ENCODE measurements around the gene PANX1.

The PANX1 gene

DNA sequence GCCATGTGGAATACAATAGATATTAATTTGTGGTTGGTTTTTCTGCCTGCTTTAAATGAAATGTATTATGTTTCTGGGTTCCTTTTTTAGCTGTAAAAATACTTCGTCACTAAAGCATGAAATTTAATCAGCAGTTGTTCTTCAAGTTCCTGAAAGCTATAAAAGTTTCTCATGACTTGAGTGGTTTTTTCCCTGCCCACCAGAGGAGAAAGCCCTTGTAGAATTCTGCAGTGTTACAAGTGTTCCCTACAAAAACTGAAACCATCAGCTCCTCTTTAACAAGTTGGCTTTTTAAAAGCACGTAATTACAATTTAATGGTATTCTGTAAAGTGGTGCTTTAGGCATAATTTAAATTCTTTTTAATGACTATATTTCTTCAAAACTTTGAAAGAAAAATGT lies 56.2 kb downstream of the PANX1 start:
- no peaks in the 10 kb centered on the region for H4K20me1 ChIP-seq (ENCODE audit: insufficient read depth, low read length, poor library complexity, severe bottlenecking)
- H3K27me3 ChIP-seq (ENCODE audit: insufficient read depth, low read length, poor library complexity, severe bottlenecking): no peaks in the 10 kb centered on the region
- H3K9ac ChIP-seq (ENCODE audit: low read depth, low read length, poor library complexity, severe bottlenecking): no peak overlapping the region
- no peaks in the 10 kb centered on the region for H3F3A ChIP-seq (ENCODE audit: low read depth)
- no peaks in the 10 kb centered on the region for H3K79me2 ChIP-seq (ENCODE audit: insufficient read depth, low read length)
- no peaks in the 10 kb centered on the region for H3K9me2 ChIP-seq (replicated peaks; ENCODE audit: low read depth, low read length)
- no peak overlapping the region for H3K4me2 ChIP-seq (ENCODE audit: low read depth, low read length, poor library complexity, severe bottlenecking)
- no peak overlapping the region for H2AFZ ChIP-seq (ENCODE audit: low read length)
- H3K9me3 ChIP-seq (ENCODE audit: insufficient read depth, low read depth, low read length): no peaks in the 10 kb centered on the region
- no peaks in the 10 kb centered on the region for H3K4me1 ChIP-seq (ENCODE audit: insufficient read depth, low read length, poor library complexity, severe bottlenecking)
- no peak for TF ChIP-seq EZH2phosphoT487 (IDR thresholded peaks at IDR 0.05; ENCODE audit: borderline replicate concordance)
- TF ChIP-seq, protein P1, sequence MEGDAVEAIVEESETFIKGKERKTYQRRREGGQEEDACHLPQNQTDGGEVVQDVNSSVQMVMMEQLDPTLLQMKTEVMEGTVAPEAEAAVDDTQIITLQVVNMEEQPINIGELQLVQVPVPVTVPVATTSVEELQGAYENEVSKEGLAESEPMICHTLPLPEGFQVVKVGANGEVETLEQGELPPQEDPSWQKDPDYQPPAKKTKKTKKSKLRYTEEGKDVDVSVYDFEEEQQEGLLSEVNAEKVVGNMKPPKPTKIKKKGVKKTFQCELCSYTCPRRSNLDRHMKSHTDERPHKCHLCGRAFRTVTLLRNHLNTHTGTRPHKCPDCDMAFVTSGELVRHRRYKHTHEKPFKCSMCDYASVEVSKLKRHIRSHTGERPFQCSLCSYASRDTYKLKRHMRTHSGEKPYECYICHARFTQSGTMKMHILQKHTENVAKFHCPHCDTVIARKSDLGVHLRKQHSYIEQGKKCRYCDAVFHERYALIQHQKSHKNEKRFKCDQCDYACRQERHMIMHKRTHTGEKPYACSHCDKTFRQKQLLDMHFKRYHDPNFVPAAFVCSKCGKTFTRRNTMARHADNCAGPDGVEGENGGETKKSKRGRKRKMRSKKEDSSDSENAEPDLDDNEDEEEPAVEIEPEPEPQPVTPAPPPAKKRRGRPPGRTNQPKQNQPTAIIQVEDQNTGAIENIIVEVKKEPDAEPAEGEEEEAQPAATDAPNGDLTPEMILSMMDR (conservative IDR thresholded peaks at IDR 0.05; ENCODE audit: low read length): no peak
- no peak overlapping the region for H3K4me3 ChIP-seq (ENCODE audit: low read length, poor library complexity, severe bottlenecking)
- H3K36me3 ChIP-seq (ENCODE audit: insufficient read depth, low read length): peaks cover 36% of the 10 kb centered on the region; the same call in 1 of the 2 replicates

DNA sequence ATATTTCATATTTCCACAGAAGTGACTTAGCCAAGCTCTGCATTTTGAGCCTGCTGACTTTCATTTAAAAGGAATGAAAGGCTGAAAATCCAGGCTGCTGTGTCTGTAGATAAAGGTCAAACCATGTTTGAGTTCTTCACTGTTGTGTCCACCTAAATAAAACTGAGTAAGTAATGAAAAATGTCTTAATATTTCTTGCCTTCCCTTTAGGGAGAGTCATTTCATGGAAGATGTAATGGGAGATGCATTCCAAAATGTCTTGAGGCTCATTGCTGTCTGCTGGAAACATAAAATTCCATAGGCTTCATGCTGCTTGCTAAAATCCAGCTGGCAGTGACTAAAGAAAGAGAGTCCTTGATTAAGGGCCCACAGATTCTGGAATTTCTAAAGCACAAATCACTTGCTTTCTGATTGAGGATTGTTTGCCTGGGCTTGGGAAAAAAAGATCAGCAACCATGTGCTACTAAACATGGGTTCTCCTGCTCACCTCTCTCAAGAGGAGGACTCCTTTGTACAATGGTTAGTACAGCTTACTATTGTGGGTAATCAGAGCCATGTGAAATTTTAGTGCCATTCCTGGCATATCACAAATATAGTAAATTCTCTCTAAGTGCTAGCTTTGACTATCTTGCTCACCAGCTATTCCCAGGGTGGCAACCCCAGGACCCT lies 56.9 kb downstream of the PANX1 start:
- no peak for TF ChIP-seq EZH2phosphoT487 (IDR thresholded peaks at IDR 0.05; ENCODE audit: borderline replicate concordance)
- TF ChIP-seq, protein P1 (conservative IDR thresholded peaks at IDR 0.05; ENCODE audit: low read length): no peak
- Histone ChIP-seq H3K9me3 (ENCODE audit: insufficient read depth, low read depth, low read length) (no peaks in the 10 kb centered on the region), H3K9ac (ENCODE audit: low read depth, low read length, poor library complexity, severe bottlenecking) (no peak overlapping the region), H3F3A (ENCODE audit: low read depth) (no peaks in the 10 kb centered on the region), H3K9me2 (replicated peaks; ENCODE audit: low read depth, low read length) (no peaks in the 10 kb centered on the region), H2AFZ (ENCODE audit: low read length) (no peak overlapping the region), H3K4me3 (ENCODE audit: low read length, poor library complexity, severe bottlenecking) (no peak overlapping the region), H3K27me3 (ENCODE audit: insufficient read depth, low read length, poor library complexity, severe bottlenecking) (no peaks in the 10 kb centered on the region), H3K4me1 (ENCODE audit: insufficient read depth, low read length, poor library complexity, severe bottlenecking) (no peaks in the 10 kb centered on the region), H4K20me1 (ENCODE audit: insufficient read depth, low read length, poor library complexity, severe bottlenecking) (no peaks in the 10 kb centered on the region), H3K4me2 (ENCODE audit: low read depth, low read length, poor library complexity, severe bottlenecking) (no peak overlapping the region), H3K36me3 (ENCODE audit: insufficient read depth, low read length) (peaks cover 29% of the 10 kb centered on the region; the same call in 1 of the 2 replicates), H3K79me2 (ENCODE audit: insufficient read depth, low read length) (no peaks in the 10 kb centered on the region)

DNA sequence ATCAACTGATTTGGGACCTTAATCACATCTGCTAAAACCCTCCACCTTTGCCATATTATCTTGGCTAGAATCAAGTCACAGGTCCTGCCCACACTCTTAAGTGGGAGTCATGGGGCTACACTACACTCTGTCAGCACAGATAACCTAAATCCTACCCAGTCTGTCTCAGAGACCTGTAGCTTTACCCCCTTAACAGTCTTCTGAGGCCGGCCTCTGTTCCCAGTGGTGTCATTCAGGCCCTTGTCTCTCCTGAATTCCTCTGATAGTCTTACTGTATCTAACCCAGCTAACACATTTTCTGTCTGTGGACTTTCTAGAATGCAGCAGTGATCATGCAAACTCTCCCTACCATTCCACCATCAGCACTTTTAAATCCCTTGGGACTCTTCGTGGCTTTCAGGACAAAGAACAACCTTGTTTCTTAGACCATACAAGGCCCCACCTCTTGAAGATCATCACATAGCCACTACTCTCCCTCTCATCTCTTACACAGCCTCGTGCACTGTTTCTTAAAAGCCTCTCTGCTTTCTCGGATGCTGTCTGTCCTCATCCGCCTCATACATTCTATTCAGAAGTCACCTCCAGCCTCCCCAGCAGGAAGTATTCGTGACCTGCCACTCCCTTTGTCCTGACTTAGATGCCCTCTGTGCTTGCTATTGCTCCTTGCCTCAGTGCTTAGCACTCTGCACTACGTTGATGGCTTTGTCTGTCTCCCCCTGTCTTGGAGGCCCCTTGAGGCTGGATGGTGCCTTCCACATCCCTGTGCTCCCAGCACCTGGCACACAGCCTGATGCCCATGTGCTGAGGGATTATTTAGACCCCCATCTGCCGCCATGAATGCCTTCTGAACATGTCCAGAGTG lies 57.9 kb downstream of the PANX1 start:
- no peaks in the 10 kb centered on the region for H3K4me1 ChIP-seq (ENCODE audit: insufficient read depth, low read length, poor library complexity, severe bottlenecking)
- no peaks in the 10 kb centered on the region for H3F3A ChIP-seq (ENCODE audit: low read depth)
- no peaks in the 10 kb centered on the region for H3K79me2 ChIP-seq (ENCODE audit: insufficient read depth, low read length)
- no peak overlapping the region for H3K4me3 ChIP-seq (ENCODE audit: low read length, poor library complexity, severe bottlenecking)
- H2AFZ ChIP-seq (ENCODE audit: low read length): no peak overlapping the region
- H3K9ac ChIP-seq (ENCODE audit: low read depth, low read length, poor library complexity, severe bottlenecking): no peak overlapping the region
- no peaks in the 10 kb centered on the region for H3K9me2 ChIP-seq (replicated peaks; ENCODE audit: low read depth, low read length)
- peaks cover 19% of the 10 kb centered on the region; the same call in 1 of the 2 replicates for H3K36me3 ChIP-seq (ENCODE audit: insufficient read depth, low read length)
- no peaks in the 10 kb centered on the region for H3K27me3 ChIP-seq (ENCODE audit: insufficient read depth, low read length, poor library complexity, severe bottlenecking)
- TF ChIP-seq, protein P1 (conservative IDR thresholded peaks at IDR 0.05; ENCODE audit: low read length): no peak
- TF ChIP-seq EZH2phosphoT487 (IDR thresholded peaks at IDR 0.05; ENCODE audit: borderline replicate concordance): no peak
- H4K20me1 ChIP-seq (ENCODE audit: insufficient read depth, low read length, poor library complexity, severe bottlenecking): no peaks in the 10 kb centered on the region
- H3K9me3 ChIP-seq (ENCODE audit: insufficient read depth, low read depth, low read length): no peaks in the 10 kb centered on the region
- H3K4me2 ChIP-seq (ENCODE audit: low read depth, low read length, poor library complexity, severe bottlenecking): no peak overlapping the region
